ENCODE results near the gene SCN4A.

GRCh38 chr17:63961355-63962212 lies 11.1 kb downstream of the SCN4A start:
- TF ChIP-seq EZH2 (IDR thresholded peaks at IDR 0.05; ENCODE audit: low read depth) (no peak), CTCF (conservative IDR thresholded peaks at IDR 0.05) (no peak)

All from PC-9 (cell line).